ENCODE results near the gene SPRR5.

SPRR5 gene

GRCh38 chr1:152961226-152961891 is 14.4 kb downstream of the SPRR5 start:
- H3K36me3 Mint-ChIP-seq (ENCODE audit: low read depth): no peaks in the 10 kb centered on the region
- H3K9me3 Mint-ChIP-seq: no peaks in the 10 kb centered on the region
- H3K27me3 Mint-ChIP-seq: peaks cover 17% of the 10 kb centered on the region
- no peak overlapping the region for H3K27ac Mint-ChIP-seq
- H3K4me1 Mint-ChIP-seq (ENCODE audit: low read depth): no peaks in the 10 kb centered on the region
- no peak overlapping the region for H3K4me3 Mint-ChIP-seq

GRCh38 chr1:152962876-152963415 is 15.9 kb downstream of the SPRR5 start:
- peaks cover 17% of the 10 kb centered on the region for H3K27me3 Mint-ChIP-seq
- no peak overlapping the region for H3K4me3 Mint-ChIP-seq
- no peaks in the 10 kb centered on the region for H3K36me3 Mint-ChIP-seq (ENCODE audit: low read depth)
- no peaks in the 10 kb centered on the region for H3K4me1 Mint-ChIP-seq (ENCODE audit: low read depth)
- H3K27ac Mint-ChIP-seq: no peak overlapping the region
- no peaks in the 10 kb centered on the region for H3K9me3 Mint-ChIP-seq

GRCh38 chr1:152964536-152964935 is 17.5 kb downstream of the SPRR5 start:
- H3K4me3 Mint-ChIP-seq: no peak overlapping the region
- no peaks in the 10 kb centered on the region for H3K36me3 Mint-ChIP-seq (ENCODE audit: low read depth)
- no peak overlapping the region for H3K27ac Mint-ChIP-seq
- H3K4me1 Mint-ChIP-seq (ENCODE audit: low read depth): no peaks in the 10 kb centered on the region
- no peaks in the 10 kb centered on the region for H3K9me3 Mint-ChIP-seq
- H3K27me3 Mint-ChIP-seq: peaks cover 17% of the 10 kb centered on the region

- Mint-ChIP-seq H3K9me3 (no peaks in the 10 kb centered on the region), H3K36me3 (ENCODE audit: low read depth) (no peaks in the 10 kb centered on the region), H3K27me3 (peaks cover 17% of the 10 kb centered on the region), H3K4me3 (no peak overlapping the region), H3K27ac (no peak overlapping the region), H3K4me1 (ENCODE audit: low read depth) (no peaks in the 10 kb centered on the region)
These were observed 18.8 kb downstream of the SPRR5 start for GRCh38 chr1:152965853-152966252.

DNA sequence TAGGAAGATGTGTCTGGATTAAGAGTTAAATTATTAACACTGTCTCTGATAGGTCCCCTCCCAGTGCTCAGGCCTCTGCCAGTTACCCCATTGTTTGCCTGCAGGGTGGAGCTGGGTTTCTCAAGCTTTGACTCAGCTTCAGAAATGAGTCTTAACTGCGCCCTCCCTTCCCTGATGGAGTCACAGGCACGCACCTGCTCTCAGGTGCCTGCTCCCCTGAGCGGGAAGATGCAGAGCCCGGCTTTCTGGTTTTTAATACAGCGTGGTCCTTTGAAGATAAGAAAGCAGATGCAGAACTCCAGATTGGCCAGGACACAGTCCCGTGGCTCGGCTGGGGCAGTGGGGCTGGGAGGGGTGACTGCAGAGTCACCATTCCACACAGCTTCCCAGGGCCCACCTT is 20.2 kb downstream of the SPRR5 start:
- H3K9me3 Mint-ChIP-seq: no peaks in the 10 kb centered on the region
- no peaks in the 10 kb centered on the region for H3K36me3 Mint-ChIP-seq (ENCODE audit: low read depth)

DNA sequence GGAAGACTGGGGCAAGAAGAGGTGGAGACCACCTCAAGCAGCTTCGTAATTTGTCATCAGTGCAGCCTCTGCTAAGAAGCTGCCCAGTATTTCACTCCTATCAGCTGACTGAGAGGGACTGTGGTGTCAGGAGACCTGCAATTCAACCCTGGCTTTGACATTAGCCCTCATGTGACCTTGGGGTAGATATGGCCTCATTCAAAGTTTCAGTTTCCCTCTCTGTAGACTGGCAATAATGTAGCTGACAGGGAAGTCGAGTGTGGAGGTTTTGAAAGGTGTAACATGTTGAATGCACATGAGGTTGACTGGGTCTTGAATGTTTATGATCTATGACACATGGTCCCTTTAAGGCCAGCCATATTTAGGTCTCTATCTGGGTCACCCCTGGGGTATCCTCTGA is 21.2 kb downstream of the SPRR5 start:
- H3K27me3 Mint-ChIP-seq: peaks cover 22% of the 10 kb centered on the region
- H3K36me3 Mint-ChIP-seq (ENCODE audit: low read depth): no peaks in the 10 kb centered on the region
- H3K4me3 Mint-ChIP-seq: no peak overlapping the region
- no peak overlapping the region for H3K27ac Mint-ChIP-seq
- H3K4me1 Mint-ChIP-seq (ENCODE audit: low read depth): no peaks in the 10 kb centered on the region
- H3K9me3 Mint-ChIP-seq: no peaks in the 10 kb centered on the region

More for the DNA sequence above, 20.2 kb downstream of the SPRR5 start:
- Mint-ChIP-seq H3K4me1 (ENCODE audit: low read depth) (no peaks in the 10 kb centered on the region), H3K27me3 (peaks cover 14% of the 10 kb centered on the region), H3K27ac (no peak overlapping the region), H3K4me3 (no peak overlapping the region)

GRCh38 chr1:152969036-152969435 is 22.0 kb downstream of the SPRR5 start:
- no peak overlapping the region for H3K27ac Mint-ChIP-seq
- peaks cover 23% of the 10 kb centered on the region for H3K27me3 Mint-ChIP-seq
- no peaks in the 10 kb centered on the region for H3K36me3 Mint-ChIP-seq (ENCODE audit: low read depth)
- H3K4me3 Mint-ChIP-seq: no peak overlapping the region
- no peaks in the 10 kb centered on the region for H3K4me1 Mint-ChIP-seq (ENCODE audit: low read depth)
- no peaks in the 10 kb centered on the region for H3K9me3 Mint-ChIP-seq

GRCh38 chr1:152970495-152970894 is 23.5 kb downstream of the SPRR5 start, which contains the start of gene SPRR4:
Gene SPRR4 (plus strand): TSS chr1:152970648. CDS start chr1:152971891, 1,243 bp downstream.
- H3K36me3 Mint-ChIP-seq (ENCODE audit: low read depth): no peaks in the 10 kb centered on the region
- H3K27ac Mint-ChIP-seq: no peak within 1 kb of the TSS
- no peaks in the 10 kb centered on the region for H3K9me3 Mint-ChIP-seq
- H3K4me3 Mint-ChIP-seq: no peak within 1 kb of the TSS
- H3K4me1 Mint-ChIP-seq (ENCODE audit: low read depth): no peaks in the 10 kb centered on the region
- peaks cover 17% of the 10 kb centered on the region for H3K27me3 Mint-ChIP-seq

- peaks cover 18% of the 10 kb centered on the region for H3K27me3 Mint-ChIP-seq
- no peaks in the 10 kb centered on the region for H3K4me1 Mint-ChIP-seq (ENCODE audit: low read depth)
- no peak overlapping the region for H3K4me3 Mint-ChIP-seq
- no peaks in the 10 kb centered on the region for H3K36me3 Mint-ChIP-seq (ENCODE audit: low read depth)
- H3K9me3 Mint-ChIP-seq: no peaks in the 10 kb centered on the region
- H3K27ac Mint-ChIP-seq: no peak overlapping the region
These were observed 25.3 kb downstream of the SPRR5 start for GRCh38 chr1:152972196-152972886.

DNA sequence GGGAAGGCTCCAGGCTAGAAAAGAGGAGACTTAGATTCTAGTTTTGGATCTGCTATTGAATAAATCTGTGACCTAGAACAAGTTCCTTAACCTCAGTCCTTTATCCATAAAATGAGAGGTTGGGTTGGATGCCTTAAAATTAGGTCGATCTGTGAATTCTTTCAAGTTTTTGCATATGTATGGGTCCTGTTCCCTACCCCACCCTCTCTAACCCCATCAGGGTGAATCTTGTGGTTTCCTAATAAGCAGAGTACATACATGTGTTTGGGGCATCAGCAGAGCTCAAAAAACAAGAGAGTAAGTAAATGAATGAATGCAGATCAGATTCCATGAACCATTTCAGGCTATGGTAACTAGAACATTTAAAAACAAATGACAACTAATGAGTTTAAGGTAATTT is 29.7 kb downstream of the SPRR5 start:
- no peaks in the 10 kb centered on the region for H3K9me3 Mint-ChIP-seq
- H3K27me3 Mint-ChIP-seq: peaks cover 34% of the 10 kb centered on the region
- no peak overlapping the region for H3K27ac Mint-ChIP-seq
- H3K4me1 Mint-ChIP-seq (ENCODE audit: low read depth): no peaks in the 10 kb centered on the region
- no peaks in the 10 kb centered on the region for H3K36me3 Mint-ChIP-seq (ENCODE audit: low read depth)
- no peak overlapping the region for H3K4me3 Mint-ChIP-seq

GRCh38 chr1:152977614-152978013 is 30.6 kb downstream of the SPRR5 start:
- H3K9me3 Mint-ChIP-seq: no peaks in the 10 kb centered on the region
- no peaks in the 10 kb centered on the region for H3K4me1 Mint-ChIP-seq (ENCODE audit: low read depth)
- H3K27me3 Mint-ChIP-seq: peaks cover 37% of the 10 kb centered on the region
- H3K36me3 Mint-ChIP-seq (ENCODE audit: low read depth): no peaks in the 10 kb centered on the region
- no peak overlapping the region for H3K27ac Mint-ChIP-seq
- no peak overlapping the region for H3K4me3 Mint-ChIP-seq

GRCh38 chr1:152980676-152981075 is 33.7 kb downstream of the SPRR5 start:
- Mint-ChIP-seq H3K27me3 (peaks cover 36% of the 10 kb centered on the region), H3K27ac (no peak overlapping the region), H3K36me3 (ENCODE audit: low read depth) (no peaks in the 10 kb centered on the region), H3K4me1 (ENCODE audit: low read depth) (no peaks in the 10 kb centered on the region), H3K9me3 (no peaks in the 10 kb centered on the region), H3K4me3 (no peak overlapping the region)

- no peak overlapping the region for H3K27ac Mint-ChIP-seq
- H3K4me3 Mint-ChIP-seq: no peak overlapping the region
- no peaks in the 10 kb centered on the region for H3K36me3 Mint-ChIP-seq (ENCODE audit: low read depth)
- H3K27me3 Mint-ChIP-seq: peaks cover 37% of the 10 kb centered on the region
- no peaks in the 10 kb centered on the region for H3K4me1 Mint-ChIP-seq (ENCODE audit: low read depth)
- peaks cover 3% of the 10 kb centered on the region for H3K9me3 Mint-ChIP-seq
These were observed 34.3 kb downstream of the SPRR5 start for GRCh38 chr1:152981146-152981871.

DNA sequence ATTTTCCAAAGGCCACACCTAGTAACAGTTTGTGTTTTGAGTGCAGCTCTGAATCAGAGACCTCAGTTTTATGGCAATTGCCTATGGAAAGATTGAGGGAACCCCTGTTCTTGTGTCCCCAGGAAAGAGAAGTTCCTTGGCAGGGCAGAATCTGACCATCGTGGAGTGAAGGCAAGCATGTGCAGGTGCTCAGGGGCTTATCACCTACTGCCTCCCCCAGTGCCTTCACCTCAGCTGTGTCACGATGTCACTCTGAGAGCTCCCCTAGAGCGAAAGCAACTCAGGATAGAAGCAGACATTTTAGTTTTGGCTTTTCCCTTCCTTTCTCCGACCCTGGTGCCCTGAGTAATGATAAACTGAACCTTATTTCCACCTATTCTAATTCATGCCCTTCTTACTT is 35.1 kb downstream of the SPRR5 start:
- peaks cover 39% of the 10 kb centered on the region for H3K27me3 Mint-ChIP-seq
- H3K4me3 Mint-ChIP-seq: no peak overlapping the region

GRCh38 chr1:152983234-152983633 is 36.2 kb downstream of the SPRR5 start:
- Mint-ChIP-seq H3K27ac (no peak overlapping the region), H3K9me3 (peaks cover 5% of the 10 kb centered on the region), H3K27me3 (peaks cover 42% of the 10 kb centered on the region), H3K4me1 (ENCODE audit: low read depth) (no peaks in the 10 kb centered on the region), H3K4me3 (no peak overlapping the region), H3K36me3 (ENCODE audit: low read depth) (no peaks in the 10 kb centered on the region)

More for the DNA sequence above, 35.1 kb downstream of the SPRR5 start:
- no peaks in the 10 kb centered on the region for H3K4me1 Mint-ChIP-seq (ENCODE audit: low read depth)
- H3K9me3 Mint-ChIP-seq: peaks cover 5% of the 10 kb centered on the region
- no peaks in the 10 kb centered on the region for H3K36me3 Mint-ChIP-seq (ENCODE audit: low read depth)
- H3K27ac Mint-ChIP-seq: no peak overlapping the region

Data from stimulated activated naive CD8-positive, alpha-beta T cell treated with anti-CD3 and anti-CD28 coated beads, Interleukin-15, Interleukin-2, amounts not matched to agents 100 ng/mL and 50 ng/mL, for 24 hours (primary cell).